Fibroblast of lung (primary cell): ENCODE data around the gene SUPT5H.

ENCODE experiments used
- EZH2 ChIP-seq: IDR thresholded peaks from 2 replicates; pipeline ENCODE4 v1.5.1; 2012; ENCODE audit warnings: low read length, control low read depth, mild to moderate bottlenecking; ENCODE audit errors: missing control alignments
- TF ChIP-seq, protein P1 (sequence below), 2 donors: IDR thresholded peaks in 1 of 2; conservative IDR thresholded peaks in 1 of 2; 1 replicate in 1 of 2; 2 replicates in 1 of 2; pipeline ENCODE4 v1.5.1; 2011 to 2012; ENCODE audit warnings: low read length in 2 of 2, control low read depth in 1 of 2, inconsistent platforms in 1 of 2, low read depth in 1 of 2, mild to moderate bottlenecking in 1 of 2

DNA sequence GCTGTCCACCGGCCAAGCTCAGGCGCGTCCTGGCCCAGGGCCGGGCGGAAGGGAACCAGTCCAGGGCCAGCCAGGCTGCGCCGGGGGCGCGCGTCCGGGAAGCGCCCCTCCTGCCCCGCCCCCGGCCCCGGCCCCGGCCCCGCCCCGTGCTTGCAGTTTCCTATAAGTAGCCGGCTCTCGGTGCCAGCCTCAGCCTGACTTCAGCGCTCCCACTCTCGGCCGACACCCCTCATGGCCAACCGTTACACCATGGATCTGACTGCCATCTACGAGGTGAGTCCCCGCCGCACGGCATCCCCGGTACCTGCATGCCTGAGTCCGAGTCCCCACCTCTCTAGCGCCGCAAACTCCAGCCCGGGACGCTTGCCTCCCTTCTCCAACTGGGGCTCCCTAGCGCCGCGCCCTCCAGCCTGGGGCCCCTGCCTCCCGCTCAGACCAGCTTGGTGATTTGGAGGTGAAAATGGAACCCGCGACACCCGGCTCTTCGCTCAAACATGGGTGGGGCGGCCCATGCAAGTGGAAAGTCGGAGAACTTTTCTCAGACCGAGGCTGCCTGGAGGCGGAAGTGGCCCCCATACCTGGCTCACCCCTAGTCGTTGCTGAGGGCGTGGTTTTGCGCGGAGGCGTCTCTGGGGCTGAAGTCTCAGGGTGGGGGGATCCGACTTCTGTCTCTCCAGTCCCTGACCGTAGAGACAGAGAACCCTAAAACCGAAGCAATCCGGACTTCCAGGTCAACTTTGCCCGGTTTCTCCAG lies 38.5 kb upstream of the SUPT5H start, which contains the start of gene ZFP36:
- TF ChIP-seq, protein P1, sequence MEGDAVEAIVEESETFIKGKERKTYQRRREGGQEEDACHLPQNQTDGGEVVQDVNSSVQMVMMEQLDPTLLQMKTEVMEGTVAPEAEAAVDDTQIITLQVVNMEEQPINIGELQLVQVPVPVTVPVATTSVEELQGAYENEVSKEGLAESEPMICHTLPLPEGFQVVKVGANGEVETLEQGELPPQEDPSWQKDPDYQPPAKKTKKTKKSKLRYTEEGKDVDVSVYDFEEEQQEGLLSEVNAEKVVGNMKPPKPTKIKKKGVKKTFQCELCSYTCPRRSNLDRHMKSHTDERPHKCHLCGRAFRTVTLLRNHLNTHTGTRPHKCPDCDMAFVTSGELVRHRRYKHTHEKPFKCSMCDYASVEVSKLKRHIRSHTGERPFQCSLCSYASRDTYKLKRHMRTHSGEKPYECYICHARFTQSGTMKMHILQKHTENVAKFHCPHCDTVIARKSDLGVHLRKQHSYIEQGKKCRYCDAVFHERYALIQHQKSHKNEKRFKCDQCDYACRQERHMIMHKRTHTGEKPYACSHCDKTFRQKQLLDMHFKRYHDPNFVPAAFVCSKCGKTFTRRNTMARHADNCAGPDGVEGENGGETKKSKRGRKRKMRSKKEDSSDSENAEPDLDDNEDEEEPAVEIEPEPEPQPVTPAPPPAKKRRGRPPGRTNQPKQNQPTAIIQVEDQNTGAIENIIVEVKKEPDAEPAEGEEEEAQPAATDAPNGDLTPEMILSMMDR (conservative IDR thresholded peaks at IDR 0.05 in 1 of 2, IDR thresholded peaks at IDR 0.05 in 1 of 2; ENCODE audit: low read depth in 1 of 2, low read length in 2 of 2): no peak
- TF ChIP-seq EZH2: no peak
